GM21423 (cell line): ENCODE results near the gene RAB3IL1.
"Not testable (repeated sequence)": the region's sequence is repeated elsewhere in the genome, so short reads cannot be mapped to it uniquely, and the experiment has no call there.

Experiments
- ATAC-seq: cut with Tn5 transposase; IDR thresholded peaks from one replicate; pipeline ENCODE4 v1.9.1; 2021; ENCODE audit warnings: mild to moderate bottlenecking, moderate library complexity; ENCODE audit not compliant: unreplicated experiment

RAB3IL1 gene

GRCh38 chr11:61954106-61954850 is 36.9 kb upstream of the RAB3IL1 start:
- no peak for ATAC-seq

GRCh38 chr11:61953632-61954031 is 36.3 kb upstream of the RAB3IL1 start:
- not testable (repeated sequence) for ATAC-seq

GRCh38 chr11:61952882-61953281 is 35.5 kb upstream of the RAB3IL1 start:
- no peak for ATAC-seq

- ATAC-seq, result no peak
These were observed 34.2 kb upstream of the RAB3IL1 start for GRCh38 chr11:61951484-61952135.

GRCh38 chr11:61950035-61950547 is 32.7 kb upstream of the RAB3IL1 start, which contains the start of gene BEST1:
BEST1 (plus strand) TSS chr11:61950351; CDS start chr11:61951807, 1,456 bp downstream.
- no peak for ATAC-seq

GRCh38 chr11:61949169-61950034 is 32.0 kb upstream of the RAB3IL1 start:
- no peak for ATAC-seq

- no peak for ATAC-seq
These were observed 31.1 kb upstream of the RAB3IL1 start for GRCh38 chr11:61948505-61948904.

- no peak for ATAC-seq
These were observed 30.3 kb upstream of the RAB3IL1 start for GRCh38 chr11:61947486-61948210.

- ATAC-seq, result no peak
These were observed 29.5 kb upstream of the RAB3IL1 start for GRCh38 chr11:61946894-61947293.

- ATAC-seq, result no peak
These were observed 27.8 kb upstream of the RAB3IL1 start for GRCh38 chr11:61945191-61945590.

GRCh38 chr11:61940466-61940865 is 23.1 kb upstream of the RAB3IL1 start:
- no peak for ATAC-seq

- no peak for ATAC-seq
These were observed 18.5 kb upstream of the RAB3IL1 start for GRCh38 chr11:61935861-61936260.

- no peak for ATAC-seq
These were observed 13.6 kb upstream of the RAB3IL1 start for GRCh38 chr11:61930933-61931332.

GRCh38 chr11:61928606-61929005 is 11.2 kb upstream of the RAB3IL1 start:
- no peak for ATAC-seq

GRCh38 chr11:61927501-61927900 is 10.1 kb upstream of the RAB3IL1 start:
- ATAC-seq, result no peak

GRCh38 chr11:61926235-61926634 is 8.9 kb upstream of the RAB3IL1 start:
- no peak for ATAC-seq

- ATAC-seq, result no peak
These were observed 8.4 kb upstream of the RAB3IL1 start for GRCh38 chr11:61925736-61926135.

GRCh38 chr11:61924064-61924455 is 6.7 kb upstream of the RAB3IL1 start:
- ATAC-seq, result no peak

- no peak for ATAC-seq
These were observed 6.0 kb upstream of the RAB3IL1 start for GRCh38 chr11:61923166-61924063.

GRCh38 chr11:61922539-61922938 is 5.2 kb upstream of the RAB3IL1 start:
- ATAC-seq, result no peak
